GM23338 (cell line): Measurements from ENCODE around the gene GPC6. TPM values are rescaled to one million over a fixed set of nuclear protein-coding genes. Genes with fewer than 3 reads are reported as not detected.

ENCODE experiments used
- ATAC-seq: fragments of 200-7000 bp; cut with Tn5 transposase; 3 replicates; pipeline ENCODE4 v1.9.1; 2020
- DNase-seq: peaks from one replicate; pipeline ENCODE4 v3.0.0-alpha.2; 2015; ENCODE audit warnings: low spot score
- H2AFZ ChIP-seq: fragments of 200-600 bp; sonication (generic); 2 replicates; pipeline ENCODE4 v1.8.0; 2016; ENCODE audit warnings: antibody characterized with exemption, mild to moderate bottlenecking, moderate library complexity
- H3F3A ChIP-seq: fragments of 200-600 bp; sonication (generic); replicated peaks from 2 replicates; pipeline ENCODE4 v1.8.0; 2017; ENCODE audit warnings: antibody characterized with exemption, mixed run types, low read depth
- H3K27ac ChIP-seq: fragments of 200-600 bp; sonication (generic); 2 replicates; pipeline ENCODE4 v1.6.1; 2016; ENCODE audit warnings: low read depth
- H3K27me3 ChIP-seq: fragments of 200-600 bp; sonication (generic); 2 replicates; pipeline ENCODE4 v1.8.0; 2016; ENCODE audit warnings: mild to moderate bottlenecking, mixed run types, moderate library complexity; ENCODE audit not compliant: insufficient read depth
- H3K36me3 ChIP-seq: fragments of 200-600 bp; sonication (generic); 2 replicates; pipeline ENCODE4 v1.8.0; 2016; ENCODE audit warnings: mild to moderate bottlenecking; ENCODE audit not compliant: insufficient read depth
- H3K4me1 ChIP-seq: fragments of 200-600 bp; sonication (generic); 2 replicates; pipeline ENCODE4 v1.8.0; 2016; ENCODE audit warnings: mild to moderate bottlenecking, moderate library complexity; ENCODE audit not compliant: insufficient read depth
- H3K4me2 ChIP-seq: fragments of 200-600 bp; sonication (generic); 2 replicates; pipeline ENCODE4 v1.7.1; 2017; ENCODE audit warnings: mixed run types
- H3K4me3 ChIP-seq: fragments of 200-600 bp; sonication (generic); 2 replicates; pipeline ENCODE4 v1.6.1; 2016; ENCODE audit warnings: mixed run types
- H3K79me2 ChIP-seq: fragments of 200-600 bp; sonication (generic); replicated peaks from 2 replicates; pipeline ENCODE4 v1.8.0; 2017; ENCODE audit warnings: mild to moderate bottlenecking; ENCODE audit not compliant: insufficient read depth
- H3K9me2 ChIP-seq: fragments of 200-600 bp; sonication (generic); 2 replicates; pipeline ENCODE4 v1.8.0; 2017; ENCODE audit not compliant: insufficient read depth
- H4K20me1 ChIP-seq: fragments of 200-600 bp; sonication (generic); replicated peaks from 2 replicates; pipeline ENCODE4 v1.8.0; 2017; ENCODE audit warnings: mild to moderate bottlenecking; ENCODE audit not compliant: insufficient read depth
- H3K27ac Mint-ChIP-seq: 2 replicates; pipeline ENCODE4 v1.8.0; 2020; ENCODE audit warnings: inconsistent platforms, mild to moderate bottlenecking, moderate library complexity, mixed read lengths
- H3K27me3 Mint-ChIP-seq: 3 replicates; pipeline ENCODE4 v1.8.0; 2022; ENCODE audit warnings: low read depth, mild to moderate bottlenecking, moderate library complexity, mixed read lengths, inconsistent platforms; ENCODE audit not compliant: insufficient read depth, poor library complexity
- H3K36me3 Mint-ChIP-seq: 3 replicates; pipeline ENCODE4 v1.8.0; 2021; ENCODE audit warnings: low read depth, mild to moderate bottlenecking, inconsistent platforms, moderate library complexity, mixed read lengths
- H3K4me1 Mint-ChIP-seq: 3 replicates; pipeline ENCODE4 v1.8.0; 2020; ENCODE audit warnings: mild to moderate bottlenecking, inconsistent platforms, mixed read lengths
- H3K4me3 Mint-ChIP-seq: 3 replicates; pipeline ENCODE4 v1.8.0; 2021; ENCODE audit warnings: moderate library complexity, mild to moderate bottlenecking, inconsistent platforms, mixed read lengths
- H3K9me3 Mint-ChIP-seq: 3 replicates; pipeline ENCODE4 v1.8.0; 2020; ENCODE audit warnings: moderate library complexity, mild to moderate bottlenecking, inconsistent platforms, mixed read lengths
- CREB1 ChIP-seq: fragments of 250-450 bp; sonication (Bioruptor Pico); IDR thresholded peaks from 2 replicates; pipeline ENCODE4 v1.5.0; 2020; ENCODE audit warnings: low read depth, mild to moderate bottlenecking, moderate library complexity
- CTCF ChIP-seq, 2 experiments: fragments of 200-600 bp in 1 of 2; sonication (generic) in 1 of 2; conservative IDR thresholded peaks; 2 replicates each; pipeline versions ENCODE4 v1.5.1 to v1.6.1; 2016 to 2017; ENCODE audit warnings: antibody characterized with exemption in 2 of 2, low read depth in 2 of 2, mild to moderate bottlenecking in 2 of 2, moderate library complexity in 1 of 2
- ETS1 ChIP-seq: IDR thresholded peaks from 2 replicates; pipeline ENCODE4 v1.6.1; 2016; ENCODE audit warnings: antibody characterized with exemption
- EZH2 ChIP-seq: fragments of 200-600 bp; sonication (generic); IDR thresholded peaks from one replicate; pipeline ENCODE4 v1.8.0; 2017; ENCODE audit warnings: antibody characterized with exemption, mild to moderate bottlenecking, low read depth; ENCODE audit not compliant: unreplicated experiment
- EZH2phosphoT487 ChIP-seq: fragments of 200-600 bp; sonication (generic); IDR thresholded peaks from one replicate; pipeline ENCODE4 v1.8.1; 2018; ENCODE audit warnings: antibody characterized with exemption; ENCODE audit not compliant: unreplicated experiment
- JUNB ChIP-seq: IDR thresholded peaks from one replicate; pipeline ENCODE4 v1.6.1; 2016; ENCODE audit warnings: antibody characterized with exemption; ENCODE audit not compliant: unreplicated experiment
- NANOG ChIP-seq: IDR thresholded peaks from 2 replicates; pipeline ENCODE4 v1.6.1; 2016; ENCODE audit warnings: antibody characterized with exemption, borderline replicate concordance
- REST ChIP-seq: IDR thresholded peaks from one replicate; pipeline ENCODE4 v1.6.1; 2018; ENCODE audit warnings: antibody characterized with exemption; ENCODE audit not compliant: unreplicated experiment
- STAT1 ChIP-seq: IDR thresholded peaks from one replicate; pipeline ENCODE4 v1.6.1; 2016; ENCODE audit warnings: antibody characterized with exemption; ENCODE audit not compliant: unreplicated experiment
- ZNF114 ChIP-seq: fragments of 250-450 bp; sonication (Bioruptor Pico); IDR thresholded peaks from 2 replicates; pipeline ENCODE4 v1.5.0; 2020; ENCODE audit warnings: mild to moderate bottlenecking, moderate library complexity
- ZNF331 ChIP-seq: fragments of 250-450 bp; sonication (Bioruptor Pico); IDR thresholded peaks from 2 replicates; pipeline ENCODE4 v1.5.0; 2020; ENCODE audit warnings: low read depth, mild to moderate bottlenecking, moderate library complexity
- ZNF462 ChIP-seq: fragments of 250-450 bp; sonication (Bioruptor Pico); IDR thresholded peaks from 2 replicates; pipeline ENCODE4 v1.5.0; 2020; ENCODE audit warnings: mild to moderate bottlenecking, moderate library complexity
- polyA plus RNA-seq: library from polyadenylated mRNA; unstranded; fragments of >200 nt; fragmentation: Nextera tagmentation; extraction: Ambion mirVana; gene quantifications from 2 replicates; pipeline ENCODE4 v1.2.1, GENCODE V29; 2016
- total RNA-seq: library from RNA; depleted of rRNA; stranded (reverse); fragments of >200 nt; shearing (Covaris generic); gene quantifications from 2 replicates; pipeline ENCODE4 v1.2.3, GENCODE V29; 2014

GPC6 gene
- total and polyA plus RNA-seq, 2 experiments from 2014 or later, result 6.4 to 28.6 TPM

GRCh38 chr13:93811738-93812112 is 585.1 kb downstream of the GPC6 start (continued):
- TF ChIP-seq EZH2phosphoT487 (no peak), ZNF331 (CRISPR knock-in tag) (no peak), REST (no peak), NANOG (no peak)

GRCh38 chr13:93814658-93815057 is 588.1 kb downstream of the GPC6 start:
- Histone ChIP-seq H3K27me3 (no peaks in the 10 kb centered on the region), H4K20me1 (no peaks in the 10 kb centered on the region), H3K27ac (no peak overlapping the region), H3K4me3 (no peak overlapping the region), H3K9me2 (no peaks in the 10 kb centered on the region), H3K4me2 (no peak overlapping the region), H3F3A (no peaks in the 10 kb centered on the region), H2AFZ (no peak overlapping the region), H3K79me2 (no peaks in the 10 kb centered on the region), H3K36me3 (no peaks in the 10 kb centered on the region), H3K4me1 (peaks cover 18% of the 10 kb centered on the region)
- H3K4me3 Mint-ChIP-seq, result no peak overlapping the region
- no peak overlapping the region for H3K27ac Mint-ChIP-seq
- peaks cover 31% of the 10 kb centered on the region for H3K4me1 Mint-ChIP-seq
- no peaks in the 10 kb centered on the region for H3K9me3 Mint-ChIP-seq
- peak; percentile 72 for ATAC-seq
- H3K27me3 Mint-ChIP-seq, result no peaks in the 10 kb centered on the region
- peak; percentile 27 for DNase-seq
- no peaks in the 10 kb centered on the region for H3K36me3 Mint-ChIP-seq
- no peak for TF ChIP-seq STAT1
- no peak for TF ChIP-seq ETS1
- no peak for TF ChIP-seq EZH2
- TF ChIP-seq CTCF (conservative IDR thresholded peaks at IDR 0.05; ENCODE audit: low read depth in 2 of 2), result no peak
- no peak for TF ChIP-seq JUNB
- TF ChIP-seq CREB1, result no peak
- no peak for TF ChIP-seq ZNF114 (CRISPR knock-in tag)
- TF ChIP-seq EZH2phosphoT487, result no peak
- no peak for TF ChIP-seq ZNF331 (CRISPR knock-in tag)
- no peak for TF ChIP-seq NANOG
- no peak for TF ChIP-seq ZNF462
